Measurements from ENCODE around the gene RNPEP.
"Not testable (repeated sequence)": the region's sequence is repeated elsewhere in the genome, so short reads cannot be mapped to it uniquely, and the experiment has no call there.

The RNPEP gene

GRCh38 chr1:202016811-202017748, 34.6 kb downstream of the RNPEP start:
- Histone ChIP-seq H2AFZ (ENCODE audit: low read length) (no peak overlapping the region), H3K27me3 (ENCODE audit: insufficient read depth, low read length, poor library complexity, severe bottlenecking) (no peaks in the 10 kb centered on the region), H3K36me3 (ENCODE audit: insufficient read depth, low read length) (no peaks in the 10 kb centered on the region), H3K4me3 (ENCODE audit: low read length, poor library complexity, severe bottlenecking) (no peak overlapping the region), H3K79me2 (ENCODE audit: insufficient read depth, low read length) (no peaks in the 10 kb centered on the region), H3K4me1 (ENCODE audit: insufficient read depth, low read length, poor library complexity, severe bottlenecking) (no peaks in the 10 kb centered on the region), H3K9me2 (replicated peaks; ENCODE audit: low read depth, low read length) (no peaks in the 10 kb centered on the region), H4K20me1 (ENCODE audit: insufficient read depth, low read length, poor library complexity, severe bottlenecking) (no peaks in the 10 kb centered on the region), H3F3A (ENCODE audit: low read depth) (no peaks in the 10 kb centered on the region), H3K9me3 (ENCODE audit: insufficient read depth, low read depth, low read length) (no peaks in the 10 kb centered on the region), H3K9ac (ENCODE audit: low read depth, low read length, poor library complexity, severe bottlenecking) (no peak overlapping the region), H3K4me2 (ENCODE audit: low read depth, low read length, poor library complexity, severe bottlenecking) (no peak overlapping the region)
- no peak for TF ChIP-seq EZH2phosphoT487 (IDR thresholded peaks at IDR 0.05; ENCODE audit: borderline replicate concordance)
- no peak for TF ChIP-seq CTCF (conservative IDR thresholded peaks at IDR 0.05; ENCODE audit: low read length)

- Histone ChIP-seq H3K79me2 (ENCODE audit: insufficient read depth, low read length) (no peaks in the 10 kb centered on the region), H3K9me3 (ENCODE audit: insufficient read depth, low read depth, low read length) (no peaks in the 10 kb centered on the region), H3K9me2 (replicated peaks; ENCODE audit: low read depth, low read length) (no peaks in the 10 kb centered on the region), H2AFZ (ENCODE audit: low read length) (no peak overlapping the region), H3K4me1 (ENCODE audit: insufficient read depth, low read length, poor library complexity, severe bottlenecking) (no peaks in the 10 kb centered on the region), H3K4me2 (ENCODE audit: low read depth, low read length, poor library complexity, severe bottlenecking) (no peak overlapping the region), H3F3A (ENCODE audit: low read depth) (no peaks in the 10 kb centered on the region), H4K20me1 (ENCODE audit: insufficient read depth, low read length, poor library complexity, severe bottlenecking) (no peaks in the 10 kb centered on the region), H3K36me3 (ENCODE audit: insufficient read depth, low read length) (no peaks in the 10 kb centered on the region), H3K4me3 (ENCODE audit: low read length, poor library complexity, severe bottlenecking) (no peak overlapping the region), H3K9ac (ENCODE audit: low read depth, low read length, poor library complexity, severe bottlenecking) (no peak overlapping the region), H3K27me3 (ENCODE audit: insufficient read depth, low read length, poor library complexity, severe bottlenecking) (no peaks in the 10 kb centered on the region)
- TF ChIP-seq EZH2phosphoT487 (IDR thresholded peaks at IDR 0.05; ENCODE audit: borderline replicate concordance) (no peak), CTCF (conservative IDR thresholded peaks at IDR 0.05; ENCODE audit: low read length) (no peak)
Observed at GRCh38 chr1:202017749-202018467, 35.5 kb downstream of the RNPEP start.

GRCh38 chr1:202018468-202019234, 36.2 kb downstream of the RNPEP start:
- no peaks in the 10 kb centered on the region for H3K36me3 ChIP-seq (ENCODE audit: insufficient read depth, low read length)
- H3F3A ChIP-seq (ENCODE audit: low read depth), result no peaks in the 10 kb centered on the region
- H3K9me2 ChIP-seq (replicated peaks; ENCODE audit: low read depth, low read length), result no peaks in the 10 kb centered on the region
- no peak overlapping the region for H3K4me2 ChIP-seq (ENCODE audit: low read depth, low read length, poor library complexity, severe bottlenecking)
- no peak for TF ChIP-seq CTCF (conservative IDR thresholded peaks at IDR 0.05; ENCODE audit: low read length)
- no peak for TF ChIP-seq EZH2phosphoT487 (IDR thresholded peaks at IDR 0.05; ENCODE audit: borderline replicate concordance)
- no peaks in the 10 kb centered on the region for H3K4me1 ChIP-seq (ENCODE audit: insufficient read depth, low read length, poor library complexity, severe bottlenecking)
- H3K9ac ChIP-seq (ENCODE audit: low read depth, low read length, poor library complexity, severe bottlenecking), result no peak overlapping the region
- H3K9me3 ChIP-seq (ENCODE audit: insufficient read depth, low read depth, low read length), result no peaks in the 10 kb centered on the region
- no peaks in the 10 kb centered on the region for H4K20me1 ChIP-seq (ENCODE audit: insufficient read depth, low read length, poor library complexity, severe bottlenecking)
- no peaks in the 10 kb centered on the region for H3K27me3 ChIP-seq (ENCODE audit: insufficient read depth, low read length, poor library complexity, severe bottlenecking)
- no peaks in the 10 kb centered on the region for H3K79me2 ChIP-seq (ENCODE audit: insufficient read depth, low read length)
- H2AFZ ChIP-seq (ENCODE audit: low read length), result no peak overlapping the region
- H3K4me3 ChIP-seq (ENCODE audit: low read length, poor library complexity, severe bottlenecking), result no peak overlapping the region

- H3F3A ChIP-seq (ENCODE audit: low read depth); H3K79me2 ChIP-seq (ENCODE audit: insufficient read depth, low read length); H2AFZ ChIP-seq (ENCODE audit: low read length); H3K9me2 ChIP-seq (replicated peaks; ENCODE audit: low read depth, low read length); H3K9ac ChIP-seq (ENCODE audit: low read depth, low read length, poor library complexity, severe bottlenecking); H3K4me3 ChIP-seq (ENCODE audit: low read length, poor library complexity, severe bottlenecking); H3K9me3 ChIP-seq (ENCODE audit: insufficient read depth, low read depth, low read length); H3K36me3 ChIP-seq (ENCODE audit: insufficient read depth, low read length); H3K27me3 ChIP-seq (ENCODE audit: insufficient read depth, low read length, poor library complexity, severe bottlenecking); H4K20me1 ChIP-seq (ENCODE audit: insufficient read depth, low read length, poor library complexity, severe bottlenecking); H3K4me2 ChIP-seq (ENCODE audit: low read depth, low read length, poor library complexity, severe bottlenecking); H3K4me1 ChIP-seq (ENCODE audit: insufficient read depth, low read length, poor library complexity, severe bottlenecking): not testable (repeated sequence)
Observed at GRCh38 chr1:202019235-202019558, 36.7 kb downstream of the RNPEP start.
